Neuronal stem cell (in vitro differentiated cells): ENCODE results near the gene PTPN14.

ENCODE experiments used
- DNase-seq: peaks from one replicate; pipeline ENCODE4 v3.0.0-alpha.2; 2013; ENCODE audit warnings: low spot score
- H2AFZ ChIP-seq: one replicate; pipeline ENCODE4 v1.6.1; 2013; ENCODE audit warnings: mild to moderate bottlenecking, low read length, inconsistent platforms
- H2AK5ac ChIP-seq: 2 replicates; pipeline ENCODE4 v1.6.1; 2013; ENCODE audit warnings: low read depth, mild to moderate bottlenecking, inconsistent platforms, low read length, moderate library complexity, mixed read lengths
- H2BK120ac ChIP-seq: 2 replicates; pipeline ENCODE4 v1.6.1; 2013; ENCODE audit warnings: low read depth, mild to moderate bottlenecking, inconsistent platforms, low read length, moderate library complexity, mixed read lengths
- H2BK12ac ChIP-seq: one replicate; pipeline ENCODE4 v1.6.1; 2013; ENCODE audit warnings: low read length, inconsistent platforms
- H2BK15ac ChIP-seq: 2 replicates; pipeline ENCODE4 v1.6.1; 2013; ENCODE audit warnings: mild to moderate bottlenecking, low read length, inconsistent platforms, mixed read lengths
- H2BK5ac ChIP-seq: one replicate; pipeline ENCODE4 v1.6.1; 2013; ENCODE audit warnings: inconsistent platforms, mild to moderate bottlenecking, low read length, moderate library complexity
- H3K14ac ChIP-seq: one replicate; pipeline ENCODE4 v1.6.1; 2013; ENCODE audit warnings: low read length, inconsistent platforms
- H3K18ac ChIP-seq: 2 replicates; pipeline ENCODE4 v1.6.1; 2013; ENCODE audit warnings: low read length, inconsistent platforms
- H3K23ac ChIP-seq: 2 replicates; pipeline ENCODE4 v1.6.1; 2013; ENCODE audit warnings: low read depth, mild to moderate bottlenecking, mixed read lengths, low read length, inconsistent platforms; ENCODE audit not compliant: poor library complexity
- H3K27ac ChIP-seq: replicated peaks from 3 replicates; pipeline ENCODE4 v1.5.1; 2013; ENCODE audit warnings: low read length, inconsistent platforms
- H3K27me3 ChIP-seq, 3 experiments: 2 replicates each; pipeline ENCODE4 v1.6.1; 2013; ENCODE audit warnings: low read length in 3 of 3, mild to moderate bottlenecking in 2 of 3, inconsistent platforms in 1 of 3, low read depth in 1 of 3, mixed read lengths in 1 of 3, moderate library complexity in 1 of 3; ENCODE audit not compliant: control insufficient read depth in 3 of 3, insufficient read depth in 3 of 3
- H3K36me3 ChIP-seq, 2 donors: replicated peaks in 1 of 2; 2 replicates each; pipeline ENCODE4 v1.6.1; 2013; ENCODE audit warnings: low read length in 2 of 2; ENCODE audit not compliant: control insufficient read depth in 2 of 2, insufficient read depth in 2 of 2
- H3K4ac ChIP-seq: 2 replicates; pipeline ENCODE4 v1.6.1; 2013; ENCODE audit warnings: inconsistent platforms, mild to moderate bottlenecking, low read length, moderate library complexity
- H3K4me1 ChIP-seq, 2 donors: 1 replicate in 1 of 2; 2 replicates in 1 of 2; pipeline ENCODE4 v1.6.1; 2013; ENCODE audit warnings: low read length in 2 of 2, low read depth in 1 of 2; ENCODE audit not compliant: control insufficient read depth in 2 of 2, insufficient read depth in 1 of 2
- H3K4me2 ChIP-seq: one replicate; pipeline ENCODE4 v1.6.1; 2013; ENCODE audit warnings: mild to moderate bottlenecking, low read length, inconsistent platforms; ENCODE audit not compliant: insufficient read depth, poor library complexity, severe bottlenecking
- H3K4me3 ChIP-seq, 2 donors: 2 replicates each; pipeline ENCODE4 v1.5.1; 2013; ENCODE audit warnings: low read length in 2 of 2, mild to moderate bottlenecking in 2 of 2, inconsistent platforms in 1 of 2, moderate library complexity in 1 of 2
- H3K79me1 ChIP-seq: one replicate; pipeline ENCODE4 v1.6.1; 2013; ENCODE audit warnings: low read depth, mild to moderate bottlenecking, inconsistent platforms, low read length, moderate library complexity
- H3K9ac ChIP-seq: one replicate; pipeline ENCODE4 v1.6.1; 2013; ENCODE audit warnings: mild to moderate bottlenecking, low read depth, low read length, inconsistent platforms; ENCODE audit not compliant: poor library complexity
- H3K9me3 ChIP-seq, 2 donors: replicated peaks in 1 of 2; 2 replicates each; pipeline versions ENCODE3 to v1.6.1; 2013; ENCODE audit warnings: low read length in 2 of 2, mild to moderate bottlenecking in 2 of 2, inconsistent platforms in 1 of 2, low read depth in 1 of 2, mixed read lengths in 1 of 2, moderate library complexity in 1 of 2; ENCODE audit not compliant: control insufficient read depth in 2 of 2, insufficient read depth in 1 of 2
- H4K8ac ChIP-seq: one replicate; pipeline ENCODE4 v1.6.1; 2013; ENCODE audit warnings: low read depth, mild to moderate bottlenecking, inconsistent platforms, low read length, moderate library complexity
- H4K91ac ChIP-seq: one replicate; pipeline ENCODE4 v1.6.1; 2013; ENCODE audit warnings: low read length, low read depth, mild to moderate bottlenecking, inconsistent platforms; ENCODE audit not compliant: poor library complexity
- WGBS, 2 donors: extraction: QIAGEN DNeasy Blood & Tissue Kit; methylation state at CpG; one replicate each; pipeline ENCODE4 v1.1.7; 2013; ENCODE audit warnings: missing lambda C conversion rate in 2 of 2, mixed read lengths in 1 of 2; ENCODE audit not compliant: insufficient read length in 2 of 2, insufficient replicate concordance in 1 of 2; ENCODE audit errors: extremely low coverage in 2 of 2; 5-methylcytosine and 5-hydroxymethylcytosine counted together

Gene PTPN14

GRCh38 chr1:214500340-214501055, 50.9 kb downstream of the PTPN14 start:
- H4K8ac ChIP-seq: no peak overlapping the region
- no peak overlapping the region for H3K23ac ChIP-seq
- H2BK12ac ChIP-seq: no peak overlapping the region
- no peak overlapping the region for H3K14ac ChIP-seq
- H2BK120ac ChIP-seq: no peak overlapping the region
- H3K4me1 ChIP-seq: peaks cover 0 to 3% of the 10 kb centered on the region in 2 donors
- H2BK5ac ChIP-seq: no peak overlapping the region
- no peaks in the 10 kb centered on the region for H3K36me3 ChIP-seq
- H2AFZ ChIP-seq: no peak overlapping the region
- no peak overlapping the region for H3K4ac ChIP-seq
- no peak overlapping the region for H3K27ac ChIP-seq
- no peak overlapping the region for H3K4me2 ChIP-seq
- H3K9me3 ChIP-seq: no peaks in the 10 kb centered on the region
- H4K91ac ChIP-seq: no peak overlapping the region
- DNase-seq: no peak
- H3K79me1 ChIP-seq: peaks cover 3% of the 10 kb centered on the region
- no peak overlapping the region for H2AK5ac ChIP-seq
- no peak overlapping the region for H3K4me3 ChIP-seq
- no peak overlapping the region for H2BK15ac ChIP-seq
- no peaks in the 10 kb centered on the region for H3K27me3 ChIP-seq
- WGBS, 2 donors: no CpG with 5 or more reads among the region's 4 CpGs
- H3K18ac ChIP-seq: no peak overlapping the region
- no peak overlapping the region for H3K9ac ChIP-seq

GRCh38 chr1:214499732-214500131, 51.7 kb downstream of the PTPN14 start:
- H3K14ac ChIP-seq: no peak overlapping the region
- H2BK120ac ChIP-seq: no peak overlapping the region
- no peaks in the 10 kb centered on the region for H3K27me3 ChIP-seq
- no peak overlapping the region for H4K8ac ChIP-seq
- no CpG with 5 or more reads among the region's 4 CpGs for WGBS, 2 donors
- H2BK15ac ChIP-seq: no peak overlapping the region
- H3K4ac ChIP-seq: no peak overlapping the region
- no peak overlapping the region for H2BK12ac ChIP-seq
- H3K23ac ChIP-seq: no peak overlapping the region
- no peak overlapping the region for H2BK5ac ChIP-seq
- H3K36me3 ChIP-seq: no peaks in the 10 kb centered on the region
- no peaks in the 10 kb centered on the region for H3K9me3 ChIP-seq
- H2AK5ac ChIP-seq: no peak overlapping the region
- H2AFZ ChIP-seq: no peak overlapping the region
- no peak overlapping the region for H4K91ac ChIP-seq
- no peak for DNase-seq
- H3K18ac ChIP-seq: no peak overlapping the region
- no peak overlapping the region for H3K9ac ChIP-seq
- H3K4me3 ChIP-seq: no peak overlapping the region
- peaks cover 0 to 3% of the 10 kb centered on the region in 2 donors for H3K4me1 ChIP-seq
- no peak overlapping the region for H3K27ac ChIP-seq
- no peak overlapping the region for H3K4me2 ChIP-seq
- peaks cover 3% of the 10 kb centered on the region for H3K79me1 ChIP-seq

GRCh38 chr1:214498021-214498420, 53.4 kb downstream of the PTPN14 start:
- H2BK12ac ChIP-seq: no peak overlapping the region

GRCh38 chr1:214496126-214496525, 55.3 kb downstream of the PTPN14 start:
- no peak overlapping the region for H2BK5ac ChIP-seq
- no peak overlapping the region for H3K4me3 ChIP-seq
- H3K23ac ChIP-seq: no peak overlapping the region
- no peak overlapping the region for H2BK12ac ChIP-seq
- H2AK5ac ChIP-seq: no peak overlapping the region
- H4K8ac ChIP-seq: no peak overlapping the region
- H3K27ac ChIP-seq: no peak overlapping the region
- no CpG with 5 or more reads among the region's 4 CpGs for WGBS, 2 donors
- H3K4me2 ChIP-seq: no peak overlapping the region
- no peaks in the 10 kb centered on the region for H3K9me3 ChIP-seq
- H3K4ac ChIP-seq: no peak overlapping the region
- H3K36me3 ChIP-seq: no peaks in the 10 kb centered on the region
- peaks cover 0 to 4% of the 10 kb centered on the region in 2 donors for H3K4me1 ChIP-seq
- no peak overlapping the region for H3K14ac ChIP-seq
- H2BK120ac ChIP-seq: no peak overlapping the region
- no peak overlapping the region for H4K91ac ChIP-seq
- H3K79me1 ChIP-seq: no peaks in the 10 kb centered on the region
- H3K18ac ChIP-seq: no peak overlapping the region
- H2BK15ac ChIP-seq: no peak overlapping the region
- DNase-seq: no peak
- no peaks in the 10 kb centered on the region for H3K27me3 ChIP-seq
- no peak overlapping the region for H2AFZ ChIP-seq
- H3K9ac ChIP-seq: no peak overlapping the region

More at GRCh38 chr1:214498021-214498420, 53.4 kb downstream of the PTPN14 start:
- H3K18ac ChIP-seq: no peak overlapping the region
- no peak for DNase-seq
- no peaks in the 10 kb centered on the region for H3K79me1 ChIP-seq
- H4K8ac ChIP-seq: no peak overlapping the region
- no peak overlapping the region for H2BK15ac ChIP-seq
- no peak overlapping the region for H3K4ac ChIP-seq
- H3K4me1 ChIP-seq: peaks cover 0 to 3% of the 10 kb centered on the region in 2 donors
- no peak overlapping the region for H3K23ac ChIP-seq
- H2AK5ac ChIP-seq: no peak overlapping the region
- no peak overlapping the region for H3K4me3 ChIP-seq
- H2BK5ac ChIP-seq: no peak overlapping the region
- no CpG with 5 or more reads among the region's 1 CpG for WGBS, 2 donors
- no peaks in the 10 kb centered on the region for H3K36me3 ChIP-seq
- H3K4me2 ChIP-seq: no peak overlapping the region
- H3K14ac ChIP-seq: no peak overlapping the region
- H3K9ac ChIP-seq: no peak overlapping the region
- no peak overlapping the region for H4K91ac ChIP-seq
- no peaks in the 10 kb centered on the region for H3K27me3 ChIP-seq
- H3K27ac ChIP-seq: no peak overlapping the region
- H2BK120ac ChIP-seq: no peak overlapping the region
- no peak overlapping the region for H2AFZ ChIP-seq
- no peaks in the 10 kb centered on the region for H3K9me3 ChIP-seq
